ENCODE measurements around the gene ACACB.

DNA sequence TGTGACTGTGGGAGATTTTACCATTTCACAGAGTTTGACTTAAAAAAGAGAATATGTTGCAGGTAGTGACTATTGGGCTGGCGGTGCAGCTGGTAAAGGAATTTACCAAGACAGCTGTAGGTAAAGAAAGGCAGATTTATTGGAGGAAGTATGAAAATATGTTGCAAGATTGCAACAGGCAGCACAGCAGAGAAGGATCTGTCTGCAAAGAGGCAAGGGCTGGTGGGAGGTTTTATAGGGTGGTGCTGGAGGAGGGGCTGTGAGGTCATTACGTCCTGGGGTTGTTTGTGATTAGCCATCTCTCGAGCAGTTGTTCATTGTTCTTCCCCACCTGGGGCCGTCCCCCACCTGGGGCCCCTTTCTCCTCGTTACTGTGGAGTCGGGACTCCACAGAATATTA lies 62.1 kb downstream of the ACACB start:
- TF ChIP-seq CTCF (conservative IDR thresholded peaks at IDR 0.05) (no peak), ZFX (IDR thresholded peaks at IDR 0.05) (no peak)
